Skeletal muscle cell (primary cell): ENCODE results near the gene ENAH.

Source experiments
- DNase-seq: peaks from one replicate; pipeline ENCODE4 v3.0.0-alpha.2; 2010; ENCODE audit warnings: low read depth
- H3K4me3 ChIP-seq: 2 replicates; pipeline ENCODE4 v1.5.1; 2011; ENCODE audit warnings: low read depth, mild to moderate bottlenecking, control low read depth, low read length, moderate library complexity

The ENAH gene

GRCh38 chr1:225612287-225612686, 40.6 kb downstream of the ENAH start:
- no peak overlapping the region for H3K4me3 ChIP-seq
- no peak for DNase-seq

- no peak overlapping the region for H3K4me3 ChIP-seq
- DNase-seq: no peak
These were observed 41.2 kb downstream of the ENAH start for GRCh38 chr1:225611537-225612223.

- DNase-seq: no peak
- H3K4me3 ChIP-seq: no peak overlapping the region
These were observed 42.4 kb downstream of the ENAH start for GRCh38 chr1:225610539-225610938.

DNA sequence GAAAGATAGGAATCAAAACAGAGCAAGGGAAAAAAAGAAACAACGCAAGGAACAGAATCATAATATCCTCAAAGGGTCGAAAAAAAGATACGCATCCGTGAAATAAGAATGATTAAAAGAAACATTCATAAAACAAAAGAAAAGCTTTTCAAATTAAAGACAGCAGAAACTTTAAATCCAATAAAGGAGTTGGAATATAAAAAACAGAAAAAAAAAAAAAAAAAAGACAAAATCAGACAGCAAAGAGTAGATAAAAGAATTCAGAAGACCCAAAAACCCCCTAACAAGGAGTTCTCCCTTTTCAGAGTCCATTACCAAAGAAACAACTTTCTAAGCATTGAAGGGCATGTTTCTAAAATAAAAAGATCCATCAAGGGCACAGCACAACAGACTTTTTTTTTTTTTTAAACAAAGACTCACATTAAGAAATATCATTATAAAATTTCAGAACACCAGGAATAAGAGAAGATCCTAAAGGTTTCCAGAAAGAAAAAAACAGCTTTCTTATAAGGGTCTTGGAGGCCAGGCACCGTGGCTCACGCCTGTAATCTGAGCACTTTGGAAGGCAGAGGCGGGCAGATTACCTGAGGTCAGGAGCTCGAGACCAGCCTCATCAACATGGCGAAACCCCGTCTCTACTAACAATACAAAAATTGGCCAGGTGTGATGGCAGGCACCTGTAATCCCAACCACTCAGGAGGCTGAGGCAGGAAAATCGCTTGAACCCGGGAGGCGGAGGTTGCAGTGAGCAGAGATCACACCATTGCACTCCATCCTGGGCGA, 44.7 kb downstream of the ENAH start:
- no peak for DNase-seq
- H3K4me3 ChIP-seq: no peak overlapping the region

- no peak overlapping the region for H3K4me3 ChIP-seq
- no peak for DNase-seq
These were observed 45.6 kb downstream of the ENAH start for GRCh38 chr1:225607355-225607754.

DNA sequence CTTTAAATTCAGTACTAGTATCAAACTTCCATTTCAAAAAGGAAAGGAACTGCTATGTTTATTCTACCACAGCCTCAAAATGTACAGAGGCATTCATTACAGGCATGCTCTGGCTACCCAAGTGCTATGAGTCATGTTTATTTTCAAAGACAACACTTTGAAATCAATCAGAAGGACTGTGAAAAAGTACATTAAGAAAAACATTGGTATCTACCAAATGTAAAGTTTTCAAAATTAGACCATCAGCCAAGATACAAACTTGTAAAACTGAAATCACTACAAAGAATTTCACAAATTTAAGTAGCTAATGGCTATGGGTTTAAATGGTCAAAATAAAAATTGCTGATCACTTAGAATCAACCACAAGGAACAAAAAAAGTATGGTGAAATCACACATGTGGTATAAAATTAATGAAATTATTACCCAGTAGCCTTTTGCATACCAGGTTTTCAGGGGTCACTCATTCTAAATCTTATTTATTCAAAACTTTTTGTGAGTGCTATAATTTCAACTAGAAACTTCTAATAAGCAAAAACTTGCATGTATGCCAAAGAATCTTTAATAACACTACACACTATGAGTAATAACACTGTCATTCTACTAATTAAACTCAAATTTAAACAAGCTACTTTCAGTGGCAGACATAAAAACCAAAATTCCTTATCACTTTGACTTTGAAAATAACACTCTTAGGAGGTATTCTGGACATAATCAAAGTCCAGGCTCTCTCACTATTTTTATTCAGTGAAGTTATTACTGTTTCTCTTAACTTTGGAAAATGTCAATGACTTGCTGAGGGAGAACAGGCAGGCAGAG, 49.2 kb downstream of the ENAH start:
- no peak overlapping the region for H3K4me3 ChIP-seq
- DNase-seq: no peak

- no peak for DNase-seq
These were observed 50.2 kb downstream of the ENAH start for GRCh38 chr1:225602590-225603206.

GRCh38 chr1:225601902-225602589, 50.9 kb downstream of the ENAH start:
- no peak for DNase-seq
- no peak overlapping the region for H3K4me3 ChIP-seq

More at GRCh38 chr1:225602590-225603206, 50.2 kb downstream of the ENAH start:
- H3K4me3 ChIP-seq: no peak overlapping the region

DNA sequence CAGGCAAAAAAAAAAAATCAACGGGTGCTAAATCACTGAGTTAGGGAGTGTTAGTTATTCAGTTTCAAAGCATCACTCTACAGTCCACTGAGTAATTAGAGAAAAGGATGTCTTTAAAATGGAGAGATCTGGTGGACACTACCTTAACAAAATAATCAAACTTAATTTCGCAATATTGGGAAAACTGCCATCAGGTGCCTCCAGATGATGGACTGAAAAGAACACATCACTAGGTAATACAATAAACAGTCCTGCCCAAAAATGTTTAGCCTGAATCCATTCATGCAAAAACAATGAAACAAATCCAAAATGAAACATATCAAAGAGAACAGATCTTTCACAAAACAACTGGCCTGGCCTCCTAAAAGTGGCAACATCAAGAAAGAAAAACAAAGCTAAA, 54.1 kb downstream of the ENAH start:
- DNase-seq: no peak

DNA sequence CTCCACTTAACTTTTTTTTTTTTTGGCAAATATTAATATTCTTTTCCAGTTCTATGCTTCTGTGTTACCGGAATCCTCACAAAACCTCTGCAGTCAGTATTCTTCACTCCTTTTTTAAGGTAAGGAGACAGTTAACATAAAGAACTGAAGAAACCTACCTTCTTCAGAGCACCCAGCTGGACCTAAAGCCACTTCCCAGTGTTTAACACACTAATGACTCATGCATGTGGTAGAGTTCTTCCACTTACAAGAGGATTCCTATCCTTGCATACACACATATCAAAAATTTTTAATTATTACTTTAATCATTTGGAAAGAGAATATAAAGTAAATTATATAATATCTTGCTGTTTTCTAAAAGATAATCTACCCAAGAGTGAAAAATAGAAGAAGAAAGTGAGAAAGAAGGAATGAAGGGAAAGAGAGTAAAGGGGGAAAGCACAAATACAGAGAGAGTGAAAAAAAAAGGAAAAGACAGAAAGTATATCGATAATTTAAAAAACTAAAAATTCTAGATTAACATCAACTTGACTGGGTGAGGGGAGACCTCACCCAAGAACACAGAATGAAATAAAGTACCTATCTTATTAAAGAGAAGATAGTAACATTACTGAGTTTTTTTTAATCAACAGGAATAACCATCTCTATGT, 54.9 kb downstream of the ENAH start:
- DNase-seq: no peak
- H3K4me3 ChIP-seq: no peak overlapping the region

More for the DNA sequence above, 54.1 kb downstream of the ENAH start:
- no peak overlapping the region for H3K4me3 ChIP-seq

GRCh38 chr1:225596736-225597135, 56.2 kb downstream of the ENAH start:
- no peak overlapping the region for H3K4me3 ChIP-seq
- DNase-seq: no peak

- H3K4me3 ChIP-seq: no peak overlapping the region
- no peak for DNase-seq
These were observed 56.9 kb downstream of the ENAH start for GRCh38 chr1:225595974-225596551.

- DNase-seq: no peak
- H3K4me3 ChIP-seq: no peak overlapping the region
These were observed 57.5 kb downstream of the ENAH start for GRCh38 chr1:225595452-225595851.

DNA sequence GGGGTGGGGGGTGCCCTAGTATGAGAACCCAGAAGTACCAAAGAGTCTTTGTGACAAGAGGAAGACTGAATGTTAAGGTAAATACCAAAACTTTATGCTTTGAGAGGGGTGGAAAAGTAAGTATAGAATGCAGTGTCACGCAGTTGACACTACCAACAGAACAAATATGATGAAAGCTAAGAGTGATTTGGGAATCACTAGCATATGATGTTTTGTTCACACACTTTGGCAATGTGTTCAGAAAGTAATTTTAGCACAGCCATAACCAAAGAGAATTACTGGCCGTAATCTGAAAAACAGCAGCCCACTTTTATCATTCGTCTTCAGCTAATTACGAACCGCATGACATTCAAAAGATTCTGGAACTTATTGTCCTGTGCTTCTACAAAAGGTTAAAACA, 59.5 kb downstream of the ENAH start:
- DNase-seq: no peak
- H3K4me3 ChIP-seq: no peak overlapping the region

GRCh38 chr1:225592362-225593025, 60.4 kb downstream of the ENAH start:
- no peak overlapping the region for H3K4me3 ChIP-seq
- DNase-seq: no peak

DNA sequence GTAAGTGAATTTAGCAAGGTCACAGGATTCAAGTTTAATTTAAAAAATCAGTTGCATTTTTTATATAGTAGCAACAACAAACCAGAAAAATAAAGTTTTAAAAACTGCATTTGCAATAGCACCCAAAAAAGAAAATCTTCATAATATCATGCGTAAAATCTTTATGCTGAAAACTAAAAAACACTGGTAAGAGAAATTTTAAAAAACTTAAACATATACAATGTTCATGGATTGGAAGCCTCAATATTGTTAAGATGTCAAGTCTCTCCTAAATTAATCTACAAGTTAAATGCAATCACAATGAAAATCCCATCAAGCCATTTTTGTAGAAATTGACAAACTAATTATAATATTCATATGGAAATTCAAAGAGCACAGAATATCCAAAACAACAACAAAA, 65.6 kb downstream of the ENAH start:
- H3K4me3 ChIP-seq: no peak overlapping the region
- DNase-seq: no peak

GRCh38 chr1:225581186-225581585, 71.7 kb downstream of the ENAH start:
- DNase-seq: no peak
- no peak overlapping the region for H3K4me3 ChIP-seq
